SU-DHL-6 (cell line): ENCODE data around the gene PARD6G.

Source experiments
- H2AFZ ChIP-seq: fragments of 200-600 bp; sonication (generic); 2 replicates; pipeline ENCODE4 v1.6.1; 2014; ENCODE audit warnings: low read depth, mild to moderate bottlenecking, moderate library complexity, mixed read lengths, antibody characterized with exemption, low read length; ENCODE audit not compliant: severe bottlenecking
- H3F3A ChIP-seq: fragments of 200-600 bp; shearing (Covaris generic); 2 replicates; pipeline ENCODE4 v1.6.0; 2016; ENCODE audit warnings: antibody characterized with exemption, mild to moderate bottlenecking; ENCODE audit not compliant: insufficient read depth
- H3K27ac ChIP-seq: fragments of 200-600 bp; sonication (generic); 2 replicates; pipeline ENCODE4 v1.5.1; 2016; ENCODE audit warnings: low read depth, mild to moderate bottlenecking, low read length, moderate library complexity, mixed read lengths
- H3K27me3 ChIP-seq: fragments of 200-600 bp; sonication (generic), shearing (Covaris generic); 2 replicates; pipeline ENCODE4 v1.6.0; 2014; ENCODE audit warnings: mild to moderate bottlenecking, low read length
- H3K36me3 ChIP-seq: fragments of 200-600 bp; sonication (generic); 2 replicates; pipeline ENCODE4 v1.6.1; 2014; ENCODE audit warnings: mild to moderate bottlenecking, low read length, mixed read lengths
- H3K4me2 ChIP-seq: fragments of 300-600, 200-600 bp; shearing (Covaris generic), sonication (generic); 2 replicates; pipeline ENCODE4 v1.6.0; 2014; ENCODE audit warnings: low read length, low read depth, mild to moderate bottlenecking; ENCODE audit not compliant: poor library complexity, severe bottlenecking
- H3K4me3 ChIP-seq: fragments of 200-600 bp; sonication (generic); 2 replicates; pipeline ENCODE4 v1.5.1; 2014; ENCODE audit warnings: antibody characterized with exemption, low read length, mild to moderate bottlenecking, mixed read lengths; ENCODE audit not compliant: insufficient read depth, poor library complexity, severe bottlenecking
- H3K79me2 ChIP-seq: fragments of 200-600 bp; sonication (generic); 2 replicates; pipeline ENCODE4 v1.6.1; 2014; ENCODE audit warnings: mild to moderate bottlenecking, low read length, moderate library complexity; ENCODE audit not compliant: insufficient read depth
- H3K9ac ChIP-seq: fragments of 200-600 bp; sonication (generic); 2 replicates; pipeline ENCODE4 v1.7.0; 2014; ENCODE audit warnings: mild to moderate bottlenecking, low read length
- H3K9me2 ChIP-seq: fragments of 200-600 bp; sonication (generic); replicated peaks from 2 replicates; pipeline ENCODE4 v1.6.1; 2014; ENCODE audit warnings: low read length; ENCODE audit not compliant: insufficient read depth
- H3K9me3 ChIP-seq: fragments of 200-600 bp; sonication (generic); 2 replicates; pipeline ENCODE4 v1.6.1; 2014; ENCODE audit warnings: low read length, mixed read lengths; ENCODE audit not compliant: insufficient read depth
- H4K20me1 ChIP-seq: fragments of 200-600 bp; sonication (generic); 2 replicates; pipeline ENCODE4 v1.6.1; 2014; ENCODE audit warnings: low read depth, mild to moderate bottlenecking, antibody characterized with exemption, low read length, moderate library complexity, mixed read lengths
- EZH2phosphoT487 ChIP-seq: fragments of 200-600 bp; sonication (generic), shearing (Covaris generic); conservative IDR thresholded peaks from 2 replicates; pipeline ENCODE4 v1.6.1; 2018; ENCODE audit warnings: mild to moderate bottlenecking, antibody characterized with exemption, low read length, moderate library complexity, mixed read lengths
- TF ChIP-seq, protein P1 (sequence below): fragments of 200-600 bp; sonication (generic); IDR thresholded peaks from one replicate; pipeline ENCODE4 v1.5.1; 2017; ENCODE audit warnings: antibody characterized with exemption, mild to moderate bottlenecking, low read length, moderate library complexity; ENCODE audit not compliant: insufficient read depth, poor library complexity, severe bottlenecking

PARD6G gene

DNA sequence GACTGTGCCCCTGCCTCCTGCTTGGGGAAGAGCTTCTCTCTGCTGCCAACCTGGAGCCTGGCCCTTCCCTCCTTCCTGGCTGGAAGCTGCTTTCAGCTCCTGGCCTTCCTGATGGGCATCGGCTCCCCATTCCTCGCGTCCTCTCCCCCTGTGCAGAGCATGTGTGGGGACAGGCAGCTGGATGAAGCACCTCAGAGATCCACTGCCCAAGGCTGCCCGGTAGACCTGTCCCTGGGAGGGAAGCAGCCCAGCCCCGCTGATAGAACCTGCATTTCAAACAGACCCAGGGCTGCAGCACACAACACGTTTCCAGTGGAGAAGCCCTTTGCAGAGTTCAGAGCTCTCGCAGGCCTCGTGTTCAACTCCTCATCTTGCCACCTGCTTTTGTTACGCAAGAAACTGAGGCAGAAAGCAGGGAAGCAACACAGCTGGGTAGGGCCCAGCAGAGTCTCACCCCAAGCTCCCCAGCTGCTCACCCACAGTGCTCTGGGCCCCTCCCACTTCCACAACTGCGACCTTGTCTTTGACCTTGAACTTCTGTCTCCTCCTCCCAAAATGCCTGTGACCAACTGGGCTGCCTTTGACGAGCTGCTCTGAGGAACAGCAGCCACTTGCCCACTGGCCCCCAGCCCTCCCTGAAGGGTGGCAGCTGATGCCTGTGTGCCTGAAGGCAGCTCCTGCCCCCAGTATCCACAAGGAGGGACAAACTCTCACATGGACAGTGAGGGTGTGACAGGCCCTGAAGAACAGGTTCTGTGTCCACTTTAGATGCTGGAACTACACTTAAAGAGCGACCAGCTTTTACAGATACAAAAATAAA lies 65.5 kb downstream of the PARD6G start:
- H4K20me1 ChIP-seq, result no peaks in the 10 kb centered on the region
- H3K27me3 ChIP-seq, result no peaks in the 10 kb centered on the region
- no peak overlapping the region for H2AFZ ChIP-seq
- TF ChIP-seq EZH2phosphoT487, result no peak
- TF ChIP-seq, protein P1, sequence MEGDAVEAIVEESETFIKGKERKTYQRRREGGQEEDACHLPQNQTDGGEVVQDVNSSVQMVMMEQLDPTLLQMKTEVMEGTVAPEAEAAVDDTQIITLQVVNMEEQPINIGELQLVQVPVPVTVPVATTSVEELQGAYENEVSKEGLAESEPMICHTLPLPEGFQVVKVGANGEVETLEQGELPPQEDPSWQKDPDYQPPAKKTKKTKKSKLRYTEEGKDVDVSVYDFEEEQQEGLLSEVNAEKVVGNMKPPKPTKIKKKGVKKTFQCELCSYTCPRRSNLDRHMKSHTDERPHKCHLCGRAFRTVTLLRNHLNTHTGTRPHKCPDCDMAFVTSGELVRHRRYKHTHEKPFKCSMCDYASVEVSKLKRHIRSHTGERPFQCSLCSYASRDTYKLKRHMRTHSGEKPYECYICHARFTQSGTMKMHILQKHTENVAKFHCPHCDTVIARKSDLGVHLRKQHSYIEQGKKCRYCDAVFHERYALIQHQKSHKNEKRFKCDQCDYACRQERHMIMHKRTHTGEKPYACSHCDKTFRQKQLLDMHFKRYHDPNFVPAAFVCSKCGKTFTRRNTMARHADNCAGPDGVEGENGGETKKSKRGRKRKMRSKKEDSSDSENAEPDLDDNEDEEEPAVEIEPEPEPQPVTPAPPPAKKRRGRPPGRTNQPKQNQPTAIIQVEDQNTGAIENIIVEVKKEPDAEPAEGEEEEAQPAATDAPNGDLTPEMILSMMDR, result no peak
- no peaks in the 10 kb centered on the region for H3K9me2 ChIP-seq
- no peak overlapping the region for H3K9ac ChIP-seq
- no peaks in the 10 kb centered on the region for H3F3A ChIP-seq
- H3K4me3 ChIP-seq, result no peak overlapping the region
- H3K4me2 ChIP-seq, result no peak overlapping the region
- no peaks in the 10 kb centered on the region for H3K9me3 ChIP-seq
- H3K27ac ChIP-seq, result no peak overlapping the region
- H3K79me2 ChIP-seq, result no peaks in the 10 kb centered on the region
- H3K36me3 ChIP-seq, result no peaks in the 10 kb centered on the region

- Histone ChIP-seq H3F3A (no peaks in the 10 kb centered on the region), H3K9me3 (no peaks in the 10 kb centered on the region), H3K79me2 (no peaks in the 10 kb centered on the region), H2AFZ (no peak overlapping the region), H4K20me1 (no peaks in the 10 kb centered on the region), H3K27ac (no peak overlapping the region), H3K4me2 (no peak overlapping the region), H3K9me2 (no peaks in the 10 kb centered on the region), H3K36me3 (no peaks in the 10 kb centered on the region), H3K9ac (no peak overlapping the region), H3K4me3 (no peak overlapping the region), H3K27me3 (no peaks in the 10 kb centered on the region)
- TF ChIP-seq, protein P1, result no peak
Observed at GRCh38 chr18:80180778-80181564, 66.3 kb downstream of the PARD6G start.

DNA sequence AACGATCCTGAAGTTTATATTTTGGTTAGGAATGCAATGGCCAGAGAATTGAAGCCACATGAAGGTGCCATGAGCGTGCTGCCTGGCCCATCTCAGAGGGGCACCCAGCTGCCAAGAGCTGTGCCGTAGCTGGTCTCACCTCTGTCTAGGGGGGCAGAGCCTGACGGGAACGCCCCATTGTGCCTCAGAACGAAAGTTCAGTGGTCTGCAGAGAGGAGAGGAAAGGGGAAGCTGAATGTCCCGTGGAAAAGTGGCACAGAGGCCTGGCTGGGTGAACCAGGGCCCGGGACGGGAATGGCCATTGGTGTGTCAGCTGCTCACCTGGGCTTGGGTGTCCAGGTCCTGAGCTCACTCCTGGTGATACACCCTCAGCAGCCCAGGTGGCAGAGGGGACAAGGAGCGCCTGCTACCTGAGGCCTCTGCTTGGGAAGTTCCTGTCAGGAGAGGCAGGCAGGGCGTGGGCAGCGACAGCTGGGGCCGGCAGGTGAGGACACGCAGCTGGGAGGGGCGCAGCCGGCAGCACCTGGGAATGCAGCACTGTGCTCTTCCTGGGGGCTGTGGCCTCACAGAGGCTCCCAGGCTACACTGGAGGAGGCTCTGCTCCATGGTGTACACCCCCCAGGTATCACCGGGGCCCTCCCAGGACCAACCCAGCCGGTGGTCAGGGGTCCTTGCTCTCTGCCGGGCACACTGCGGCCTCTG lies 67.3 kb downstream of the PARD6G start:
- Histone ChIP-seq H2AFZ (no peak overlapping the region), H3K79me2 (no peaks in the 10 kb centered on the region), H4K20me1 (no peaks in the 10 kb centered on the region), H3K9me3 (no peaks in the 10 kb centered on the region), H3K4me3 (no peak overlapping the region), H3F3A (no peaks in the 10 kb centered on the region), H3K9me2 (no peaks in the 10 kb centered on the region), H3K4me2 (no peak overlapping the region), H3K36me3 (no peaks in the 10 kb centered on the region), H3K27me3 (no peaks in the 10 kb centered on the region), H3K27ac (no peak overlapping the region), H3K9ac (no peak overlapping the region)
- TF ChIP-seq, protein P1, result no peak
- no peak for TF ChIP-seq EZH2phosphoT487
